PFSK-1 (cell line): Measurements from ENCODE around the gene MRPL55.

ENCODE experiments used
- POLR2AphosphoS5 ChIP-seq: IDR thresholded peaks from 2 replicates; pipeline ENCODE4 v1.6.1; 2012; ENCODE audit warnings: low read depth, mild to moderate bottlenecking, control low read depth, low read length, moderate library complexity
- REST ChIP-seq, 2 experiments: IDR thresholded peaks; 2 replicates each; pipeline versions ENCODE4 v1.6.1 to v1.8.0; 2011 to 2012; ENCODE audit warnings: low read depth in 2 of 2, low read length in 2 of 2, control low read depth in 1 of 2, inconsistent platforms in 1 of 2, mild to moderate bottlenecking in 1 of 2, moderate library complexity in 1 of 2; ENCODE audit not compliant: insufficient read depth in 1 of 2
- SIN3A ChIP-seq: IDR thresholded peaks from 2 replicates; pipeline ENCODE4 v1.6.1; 2012; ENCODE audit warnings: mild to moderate bottlenecking, low read length, moderate library complexity, borderline replicate concordance; ENCODE audit not compliant: insufficient read depth
- TAF1 ChIP-seq: IDR thresholded peaks from 2 replicates; pipeline ENCODE4 v1.6.1; 2012; ENCODE audit warnings: low read length, control low read depth, borderline replicate concordance; ENCODE audit not compliant: insufficient read depth

- TF ChIP-seq SIN3A = no peak
- TF ChIP-seq POLR2AphosphoS5 = no peak
- no peak for TF ChIP-seq REST (IDR thresholded peaks at IDR 0.05; ENCODE audit: insufficient read depth in 1 of 2, low read depth in 2 of 2, low read length in 2 of 2)
- no peak for TF ChIP-seq TAF1
These were observed 48.0 kb upstream of the MRPL55 start for GRCh38 chr1:228156941-228157728.
